Memory B cell (primary cell): Measurements from ENCODE around the gene CEACAM1.
"Not testable (repeated sequence)": the region's sequence is repeated elsewhere in the genome, so short reads cannot be mapped to it uniquely, and the experiment has no call there.

Source experiments
- ATAC-seq: fragments of 150-1000 bp; cut with Tn5 transposase; 2 replicates; pipeline ENCODE4 v1.10.0; 2021; ENCODE audit warnings: low read depth, mild to moderate bottlenecking, moderate library complexity
- DNase-seq, 2 donors: peaks; one replicate each; pipeline ENCODE4 v3.0.0; 2022; ENCODE audit warnings: low spot score in 2 of 2
- H3K27ac Mint-ChIP-seq: one replicate; pipeline ENCODE4 v1.8.0; 2022; ENCODE audit warnings: mild to moderate bottlenecking, moderate library complexity, mixed read lengths
- H3K27me3 Mint-ChIP-seq: one replicate; pipeline ENCODE4 v1.8.0; 2022; ENCODE audit warnings: mixed read lengths
- H3K36me3 Mint-ChIP-seq: one replicate; pipeline ENCODE4 v1.8.0; 2022; ENCODE audit warnings: mild to moderate bottlenecking, mixed read lengths
- H3K4me1 Mint-ChIP-seq: one replicate; pipeline ENCODE4 v1.8.0; 2022; ENCODE audit warnings: mixed read lengths
- H3K4me3 Mint-ChIP-seq: one replicate; pipeline ENCODE4 v1.8.0; 2022; ENCODE audit warnings: mild to moderate bottlenecking, moderate library complexity, mixed read lengths
- H3K9me3 Mint-ChIP-seq: one replicate; pipeline ENCODE4 v1.8.0; 2022; ENCODE audit warnings: mixed read lengths

The CEACAM1 gene

GRCh38 chr19:42469311-42470235 lies 58.7 kb downstream of the CEACAM1 start:
- no peak for ATAC-seq
- DNase-seq: no peak
- Mint-ChIP-seq H3K4me1 (peaks cover 24% of the 10 kb centered on the region), H3K36me3 (no peaks in the 10 kb centered on the region), H3K27me3 (no peaks in the 10 kb centered on the region), H3K9me3 (no peaks in the 10 kb centered on the region), H3K4me3 (no peak overlapping the region), H3K27ac (no peak overlapping the region)

DNA sequence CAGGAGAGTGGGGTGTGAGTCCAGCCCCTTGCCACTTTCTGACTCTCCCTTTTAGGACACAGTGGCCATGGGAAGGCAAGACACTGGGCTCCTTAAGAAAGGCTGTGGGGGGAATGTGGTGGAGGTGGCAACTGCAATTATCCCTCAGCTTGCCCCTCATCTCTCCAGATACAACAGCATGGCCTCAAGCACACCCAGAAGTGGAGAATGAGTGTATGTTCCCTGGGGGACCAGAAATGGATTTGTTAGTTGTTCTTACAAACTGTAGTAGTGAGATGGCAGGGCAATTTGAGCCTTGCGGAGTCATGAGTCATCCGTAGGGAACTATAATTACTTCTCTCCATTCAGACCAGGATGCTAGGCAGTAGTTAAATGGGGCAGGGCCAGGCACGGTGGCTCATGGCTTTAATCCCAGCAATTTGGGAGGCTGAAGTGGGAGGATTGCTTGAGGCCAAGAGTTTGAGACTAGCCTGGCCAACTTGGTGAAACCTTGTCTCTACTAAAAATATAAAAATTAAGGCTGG lies 59.9 kb downstream of the CEACAM1 start:
- ATAC-seq (no peak), DNase-seq (no peak)
- H3K4me3 Mint-ChIP-seq: no peak overlapping the region
- H3K36me3 Mint-ChIP-seq: no peaks in the 10 kb centered on the region
- H3K27me3 Mint-ChIP-seq: no peaks in the 10 kb centered on the region
- no peaks in the 10 kb centered on the region for H3K9me3 Mint-ChIP-seq
- peaks cover 27% of the 10 kb centered on the region for H3K4me1 Mint-ChIP-seq
- no peak overlapping the region for H3K27ac Mint-ChIP-seq

DNA sequence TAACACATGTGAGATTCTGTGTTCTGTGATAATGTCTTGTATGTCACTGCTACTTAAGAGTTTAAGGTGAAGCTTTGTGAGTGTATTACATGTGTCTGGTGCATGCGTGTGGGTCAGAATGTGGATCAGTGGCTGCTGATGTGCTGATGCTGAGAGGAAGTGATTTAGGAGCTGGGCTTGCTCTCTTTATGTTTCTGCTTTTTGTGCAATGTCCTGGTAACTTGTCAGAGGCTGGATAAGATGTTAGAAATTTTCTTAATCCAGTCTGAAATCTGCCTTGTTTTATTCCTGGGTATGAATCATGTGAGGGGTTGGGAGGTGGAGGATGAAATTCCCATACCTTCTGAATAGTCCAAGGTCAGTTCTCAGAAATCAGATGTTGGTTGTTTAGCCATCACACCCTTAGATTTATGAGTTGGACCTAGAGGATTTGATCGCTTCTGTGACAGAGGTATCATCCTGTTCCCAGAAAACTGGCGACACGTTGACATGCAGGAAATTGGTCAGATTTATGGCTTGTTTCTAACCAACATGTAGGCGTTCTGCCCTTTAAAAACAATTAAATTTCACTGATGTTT lies 61.0 kb downstream of the CEACAM1 start:
- Mint-ChIP-seq H3K27ac (peak overlapping the region; percentile 89), H3K36me3 (no peaks in the 10 kb centered on the region), H3K4me3 (peak overlapping the region; percentile 45), H3K9me3 (no peaks in the 10 kb centered on the region), H3K4me1 (peaks cover 36% of the 10 kb centered on the region), H3K27me3 (no peaks in the 10 kb centered on the region)
- no peak for ATAC-seq
- DNase-seq: no peak

DNA sequence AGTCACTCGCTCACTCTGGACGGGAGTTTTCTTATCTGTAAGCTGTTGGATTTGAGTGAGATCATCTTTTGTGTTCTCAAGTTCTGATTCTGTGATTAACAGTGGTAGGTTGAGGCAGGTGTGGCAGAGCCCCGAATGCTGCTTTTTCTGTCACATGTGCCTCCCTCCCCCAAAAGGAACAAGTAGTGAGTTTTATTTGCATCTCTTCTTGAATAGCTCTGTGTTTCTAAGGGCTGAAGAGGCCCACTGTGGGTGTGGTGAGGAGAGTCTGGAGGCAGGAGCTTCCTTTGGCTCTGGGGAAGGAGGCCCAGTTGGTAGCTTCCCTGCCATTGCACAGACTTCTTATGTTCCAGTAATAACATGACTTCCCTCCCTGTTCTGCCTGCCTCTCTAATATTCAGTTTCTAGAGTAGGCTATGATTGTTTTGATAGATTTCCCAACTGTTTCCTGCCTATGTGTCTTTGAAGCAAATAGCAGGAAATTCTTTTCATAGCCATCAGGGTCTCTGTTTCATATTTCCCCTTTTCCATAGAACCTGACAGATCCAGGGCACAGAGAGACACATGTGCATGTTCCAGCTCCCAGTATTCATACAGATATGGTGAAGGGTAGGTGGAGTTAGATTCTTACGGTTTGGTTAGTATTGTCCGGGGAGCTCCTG lies 61.6 kb downstream of the CEACAM1 start:
- Mint-ChIP-seq H3K27me3 (no peaks in the 10 kb centered on the region), H3K4me3 (peak overlapping the region; percentile 45), H3K9me3 (no peaks in the 10 kb centered on the region), H3K4me1 (peaks cover 36% of the 10 kb centered on the region), H3K27ac (peak overlapping the region; percentile 89), H3K36me3 (no peaks in the 10 kb centered on the region)
- ATAC-seq (no peak), DNase-seq (no peak)

DNA sequence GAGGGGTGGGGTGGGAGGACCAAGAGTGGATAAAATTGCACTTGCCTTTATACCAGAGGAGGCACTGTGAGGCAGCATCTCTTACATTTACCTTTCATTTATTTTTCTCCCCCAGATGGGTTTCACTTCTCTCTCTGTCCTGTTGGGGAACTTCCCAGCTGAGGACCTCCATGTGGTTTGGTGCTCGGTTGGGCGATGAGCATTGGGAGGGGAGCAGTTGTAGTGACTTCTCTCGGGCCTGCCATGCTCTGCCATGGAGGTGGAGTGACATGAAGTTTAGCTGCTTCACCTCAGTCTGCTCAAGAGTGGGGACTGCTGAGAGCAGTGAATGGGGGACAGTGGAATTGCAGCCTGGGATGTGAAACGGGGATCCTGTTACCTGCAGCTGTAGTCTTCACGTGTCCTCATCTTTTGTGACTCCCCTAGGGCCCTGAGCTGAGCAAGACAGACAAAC lies 62.4 kb downstream of the CEACAM1 start:
- no peaks in the 10 kb centered on the region for H3K27me3 Mint-ChIP-seq
- H3K4me3 Mint-ChIP-seq: peak overlapping the region; percentile 45
- H3K9me3 Mint-ChIP-seq: no peaks in the 10 kb centered on the region
- peak overlapping the region; percentile 89 for H3K27ac Mint-ChIP-seq
- peaks cover 36% of the 10 kb centered on the region for H3K4me1 Mint-ChIP-seq
- H3K36me3 Mint-ChIP-seq: no peaks in the 10 kb centered on the region
- DNase-seq (peak; percentile 64 to 74), ATAC-seq (peak; percentile 97)

GRCh38 chr19:42461700-42462324 lies 66.5 kb downstream of the CEACAM1 start:
- DNase-seq (no peak), ATAC-seq (no peak)
- no peak overlapping the region for H3K4me3 Mint-ChIP-seq
- H3K4me1 Mint-ChIP-seq: peaks cover 28% of the 10 kb centered on the region
- no peaks in the 10 kb centered on the region for H3K9me3 Mint-ChIP-seq
- H3K27ac Mint-ChIP-seq: no peak overlapping the region
- H3K27me3 Mint-ChIP-seq: no peaks in the 10 kb centered on the region
- H3K36me3 Mint-ChIP-seq: no peaks in the 10 kb centered on the region

DNA sequence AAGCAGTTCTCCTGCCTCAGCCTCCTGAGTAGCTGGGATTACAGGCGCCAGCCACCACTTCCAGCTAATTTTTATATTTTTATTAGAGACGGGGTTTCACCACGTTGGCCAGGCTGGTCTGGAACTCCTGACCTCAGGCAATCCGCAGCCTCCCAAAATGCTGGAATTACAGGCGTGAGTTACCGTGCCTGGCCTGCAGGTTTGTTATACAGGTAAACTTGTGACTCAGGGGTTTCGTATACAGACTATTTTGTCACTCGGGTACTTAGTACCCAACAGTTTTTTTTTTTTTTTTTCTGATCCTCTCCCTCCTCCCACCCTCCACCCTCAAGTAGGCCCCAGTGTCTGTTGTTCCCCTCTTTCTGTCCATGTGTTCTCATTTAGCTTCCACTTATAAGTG lies 67.0 kb downstream of the CEACAM1 start:
- ATAC-seq: not testable (repeated sequence)

GRCh38 chr19:42459926-42460325 lies 68.4 kb downstream of the CEACAM1 start:
- no peak for ATAC-seq
- no peaks in the 10 kb centered on the region for H3K36me3 Mint-ChIP-seq
- DNase-seq: no peak
- H3K27me3 Mint-ChIP-seq: no peaks in the 10 kb centered on the region
- no peaks in the 10 kb centered on the region for H3K9me3 Mint-ChIP-seq
- no peak overlapping the region for H3K27ac Mint-ChIP-seq
- no peak overlapping the region for H3K4me3 Mint-ChIP-seq
- H3K4me1 Mint-ChIP-seq: peaks cover 20% of the 10 kb centered on the region

More for the DNA sequence above, 67.0 kb downstream of the CEACAM1 start:
- H3K4me3 Mint-ChIP-seq, DNase-seq, H3K27me3 Mint-ChIP-seq, H3K9me3 Mint-ChIP-seq, H3K36me3 Mint-ChIP-seq, H3K27ac Mint-ChIP-seq: not testable (repeated sequence)
- peaks cover 24% of the 10 kb centered on the region for H3K4me1 Mint-ChIP-seq
